Measurements from ENCODE around the gene FLRT2.

Gene FLRT2

GRCh38 chr14:85663256-85663655 is 133.3 kb downstream of the FLRT2 start:
- DNase-seq = no peak

- DNase-seq = no peak
These were observed 133.7 kb downstream of the FLRT2 start for GRCh38 chr14:85663667-85664066.

GRCh38 chr14:85675957-85676356 is 146.0 kb downstream of the FLRT2 start:
- no peak for DNase-seq

- DNase-seq = no peak
These were observed 157.0 kb downstream of the FLRT2 start for GRCh38 chr14:85686908-85687307.

- DNase-seq = no peak
These were observed 157.5 kb downstream of the FLRT2 start for GRCh38 chr14:85687456-85687855.

- DNase-seq = no peak
These were observed 158.1 kb downstream of the FLRT2 start for GRCh38 chr14:85688006-85688405.

- no peak for DNase-seq
These were observed 165.4 kb downstream of the FLRT2 start for GRCh38 chr14:85695300-85695699.

GRCh38 chr14:85701116-85701515 is 171.2 kb downstream of the FLRT2 start:
- DNase-seq = no peak

- no peak for DNase-seq
These were observed 171.8 kb downstream of the FLRT2 start for GRCh38 chr14:85701763-85702162.

- DNase-seq = no peak
These were observed 172.2 kb downstream of the FLRT2 start for GRCh38 chr14:85702191-85702590.

- DNase-seq = no peak
These were observed 173.1 kb downstream of the FLRT2 start for GRCh38 chr14:85702997-85703396.

Measured in C1 segment of cervical spinal cord (tissue), 14 donors.